ENCODE results near the gene TRPC3. TPM values are rescaled to one million over a fixed set of nuclear protein-coding genes. Genes with fewer than 3 reads are reported as not detected.

Gene TRPC3
- polyA plus RNA-seq, 3 donors: not detected

- Mint-ChIP-seq H3K4me1 (peaks cover 20% of the 10 kb centered on the region), H3K4me3 (no peak overlapping the region), H3K27ac (no peak overlapping the region), H3K9me3 (no peaks in the 10 kb centered on the region), H3K36me3 (no peaks in the 10 kb centered on the region), H3K27me3 (ENCODE audit: low read depth in 3 of 3) (peaks cover 6 to 12% (median 8%) of the 10 kb centered on the region in 3 donors)
- Histone ChIP-seq H3K36me3 (replicated peaks in 1 of 2; ENCODE audit: control insufficient read depth in 1 of 2, insufficient read depth in 2 of 2, low read length in 2 of 2) (no peaks in the 10 kb centered on the region), H3K4me3 (replicated peaks in 1 of 3; ENCODE audit: low read depth in 2 of 3, low read length in 3 of 3) (no peak overlapping the region), H3K4me2 (replicated peaks; ENCODE audit: extremely low read depth, low read length, poor library complexity, severe bottlenecking) (no peak overlapping the region), H3K79me2 (ENCODE audit: insufficient read depth, low read length) (no peaks in the 10 kb centered on the region), H3K9me3 (replicated peaks in 1 of 2; ENCODE audit: control insufficient read depth in 1 of 2, insufficient read depth in 1 of 2, low read length in 2 of 2) (no peaks in the 10 kb centered on the region), H2AFZ (ENCODE audit: insufficient read depth, low read depth, low read length, poor library complexity, severe bottlenecking) (no peak overlapping the region), H3K27ac (ENCODE audit: low read depth in 1 of 2, low read length in 2 of 2) (no peak overlapping the region), H4K20me1 (ENCODE audit: insufficient read depth, low read length) (no peaks in the 10 kb centered on the region), H3K4me1 (ENCODE audit: control insufficient read depth in 1 of 2, insufficient read depth in 2 of 2, low read length in 2 of 2) (peaks cover 9 to 18% of the 10 kb centered on the region in 2 donors), H3K27me3 (ENCODE audit: control insufficient read depth in 2 of 2, insufficient read depth in 2 of 2, low read length in 2 of 2) (peaks cover 3 to 7% of the 10 kb centered on the region in 2 donors), H3K9ac (ENCODE audit: insufficient read depth, low read length, poor library complexity, severe bottlenecking) (no peak overlapping the region)
- no peak for TF ChIP-seq CTCF (IDR thresholded peaks at IDR 0.05)
- no CpG with 5 or more reads among the region's 3 CpGs for WGBS (ENCODE audit: insufficient coverage)
- no peak for DNase-seq
- intact Hi-C loops (cut with micrococcal nuclease): no loop called here
Measured at GRCh38 chr4:121873604-121874003, 78.3 kb downstream of the TRPC3 start.

- Histone ChIP-seq H3K4me3 (replicated peaks in 1 of 3; ENCODE audit: low read depth in 2 of 3, low read length in 3 of 3) (peak within 1 kb of the TSS; percentile 86 to 90 (median 88)), H3K36me3 (replicated peaks in 1 of 2; ENCODE audit: control insufficient read depth in 1 of 2, insufficient read depth in 2 of 2, low read length in 2 of 2) (peaks cover 2 to 6% of the 10 kb centered on the region in 2 donors), H2AFZ (ENCODE audit: insufficient read depth, low read depth, low read length, poor library complexity, severe bottlenecking) (peak within 1 kb of the TSS; percentile 98), H3K79me2 (ENCODE audit: insufficient read depth, low read length) (no peaks in the 10 kb centered on the region), H3K4me1 (ENCODE audit: control insufficient read depth in 1 of 2, insufficient read depth in 2 of 2, low read length in 2 of 2) (peaks cover 9 to 18% of the 10 kb centered on the region in 2 donors), H4K20me1 (ENCODE audit: insufficient read depth, low read length) (no peaks in the 10 kb centered on the region), H3K9ac (ENCODE audit: insufficient read depth, low read length, poor library complexity, severe bottlenecking) (peak within 1 kb of the TSS; percentile 73), H3K27ac (ENCODE audit: low read depth in 1 of 2, low read length in 2 of 2) (peak within 1 kb of the TSS; percentile 65 to 72), H3K9me3 (replicated peaks in 1 of 2; ENCODE audit: control insufficient read depth in 1 of 2, insufficient read depth in 1 of 2, low read length in 2 of 2) (no peaks in the 10 kb centered on the region), H3K4me2 (replicated peaks; ENCODE audit: extremely low read depth, low read length, poor library complexity, severe bottlenecking) (peak within 1 kb of the TSS; percentile 87), H3K27me3 (ENCODE audit: control insufficient read depth in 2 of 2, insufficient read depth in 2 of 2, low read length in 2 of 2) (no peaks in the 10 kb centered on the region)
- H3K4me3 Mint-ChIP-seq: peak within 1 kb of the TSS; percentile 96 to 97
- DNase-seq: peak; percentile 86 to 93 (median 88)
- peaks cover 6 to 8% (median 8%) of the 10 kb centered on the region in 3 donors for H3K27me3 Mint-ChIP-seq (ENCODE audit: low read depth in 3 of 3)
- peaks cover 15 to 17% of the 10 kb centered on the region in 2 donors for H3K36me3 Mint-ChIP-seq
- peaks cover 0 to 2% (median 0%) of the 10 kb centered on the region in 7 donors for H3K9me3 Mint-ChIP-seq
- no peak for TF ChIP-seq CTCF (IDR thresholded peaks at IDR 0.05)
- H3K4me1 Mint-ChIP-seq: peaks cover 20% of the 10 kb centered on the region
- H3K27ac Mint-ChIP-seq: peak within 1 kb of the TSS; percentile 80 to 91 (median 86)
- under 1% methylated on average over 58 of the region's 58 CpGs for WGBS (ENCODE audit: insufficient coverage)
- intact Hi-C loops (cut with micrococcal nuclease): no loop called here
Measured at GRCh38 chr4:121869841-121870822, 81.7 kb downstream of the TRPC3 start, which contains the start of gene BBS7. BBS7 (minus strand) TSS chr4:121870474; CDS start chr4:121870313, 161 bp downstream.
